ENCODE data around the gene C1orf185.

DNA sequence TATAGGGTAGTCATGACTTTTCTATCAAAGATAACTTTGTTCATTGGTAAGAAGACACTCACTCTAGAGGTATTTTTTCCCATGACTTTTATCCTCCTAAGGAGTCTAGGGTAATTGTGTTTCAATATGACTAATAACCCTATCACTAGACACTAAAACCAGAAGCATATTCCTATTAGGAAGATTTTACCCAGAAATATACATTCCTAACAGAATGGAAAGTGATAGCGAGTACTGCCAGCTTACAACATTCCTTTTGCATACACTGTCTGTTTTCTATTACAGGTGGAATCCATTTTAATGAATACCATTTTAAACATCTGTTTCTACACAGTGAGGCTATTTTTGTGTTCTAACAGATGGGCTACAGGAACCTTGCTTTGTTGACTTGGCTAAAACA lies 31.4 kb upstream of the C1orf185 start:
- TF ChIP-seq, protein P1, sequence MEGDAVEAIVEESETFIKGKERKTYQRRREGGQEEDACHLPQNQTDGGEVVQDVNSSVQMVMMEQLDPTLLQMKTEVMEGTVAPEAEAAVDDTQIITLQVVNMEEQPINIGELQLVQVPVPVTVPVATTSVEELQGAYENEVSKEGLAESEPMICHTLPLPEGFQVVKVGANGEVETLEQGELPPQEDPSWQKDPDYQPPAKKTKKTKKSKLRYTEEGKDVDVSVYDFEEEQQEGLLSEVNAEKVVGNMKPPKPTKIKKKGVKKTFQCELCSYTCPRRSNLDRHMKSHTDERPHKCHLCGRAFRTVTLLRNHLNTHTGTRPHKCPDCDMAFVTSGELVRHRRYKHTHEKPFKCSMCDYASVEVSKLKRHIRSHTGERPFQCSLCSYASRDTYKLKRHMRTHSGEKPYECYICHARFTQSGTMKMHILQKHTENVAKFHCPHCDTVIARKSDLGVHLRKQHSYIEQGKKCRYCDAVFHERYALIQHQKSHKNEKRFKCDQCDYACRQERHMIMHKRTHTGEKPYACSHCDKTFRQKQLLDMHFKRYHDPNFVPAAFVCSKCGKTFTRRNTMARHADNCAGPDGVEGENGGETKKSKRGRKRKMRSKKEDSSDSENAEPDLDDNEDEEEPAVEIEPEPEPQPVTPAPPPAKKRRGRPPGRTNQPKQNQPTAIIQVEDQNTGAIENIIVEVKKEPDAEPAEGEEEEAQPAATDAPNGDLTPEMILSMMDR (IDR thresholded peaks at IDR 0.05; ENCODE audit: low read length) = no peak
- no peak for TF ChIP-seq EZH2 (IDR thresholded peaks at IDR 0.05; ENCODE audit: borderline replicate concordance, low read length)
